HG02970 (cell line): Measurements from ENCODE around the gene PCDHB14.

Experiments
- ATAC-seq: cut with Tn5 transposase; IDR thresholded peaks from one replicate; pipeline ENCODE4 v1.9.1; 2021; ENCODE audit warnings: mild to moderate bottlenecking, moderate library complexity, moderate number of reproducible peaks; ENCODE audit not compliant: unreplicated experiment, low FRiP score

PCDHB14 gene

DNA sequence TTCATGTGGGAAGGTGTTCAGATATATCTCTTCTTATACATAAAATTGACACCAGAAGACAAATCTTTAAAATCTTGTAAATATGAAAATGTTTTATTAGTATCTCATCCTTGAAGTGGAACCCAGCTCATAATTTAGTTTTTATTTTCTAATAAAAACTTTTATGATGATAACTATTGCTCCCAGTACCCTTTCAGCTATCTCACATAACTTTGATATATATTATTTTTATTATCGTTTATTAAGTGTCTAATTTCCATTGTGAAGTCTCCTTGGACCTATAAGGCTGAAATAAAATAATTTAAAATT is 38.0 kb downstream of the PCDHB14 start:
- ATAC-seq: no peak

- ATAC-seq: no peak
These were observed 46.1 kb downstream of the PCDHB14 start for GRCh38 chr5:141269195-141269594.

GRCh38 chr5:141272906-141273305 is 49.8 kb downstream of the PCDHB14 start:
- no peak for ATAC-seq
